Body of pancreas (tissue), 4 donors: ENCODE measurements around the gene OR2A7.
"Not testable (repeated sequence)": the region's sequence is repeated elsewhere in the genome, so short reads cannot be mapped to it uniquely, and the experiment has no call there.

Source experiments
- POLR2A ChIP-seq, 3 donors: fragments of 450-650 bp; IDR thresholded peaks; one replicate each; pipeline ENCODE4 v1.6.1; 2016; ENCODE audit warnings: antibody characterized with exemption in 3 of 3, mild to moderate bottlenecking in 2 of 3
- TF ChIP-seq, protein P1 (sequence below), 7 experiments: fragments of 450-650 bp in 4 of 7; fragments of 200-600 bp in 3 of 7; sonication (generic) in 3 of 7; IDR thresholded peaks; one replicate each; pipeline ENCODE4 v1.5.1; 2016 to 2019; ENCODE audit warnings: antibody characterized with exemption in 7 of 7

DNA sequence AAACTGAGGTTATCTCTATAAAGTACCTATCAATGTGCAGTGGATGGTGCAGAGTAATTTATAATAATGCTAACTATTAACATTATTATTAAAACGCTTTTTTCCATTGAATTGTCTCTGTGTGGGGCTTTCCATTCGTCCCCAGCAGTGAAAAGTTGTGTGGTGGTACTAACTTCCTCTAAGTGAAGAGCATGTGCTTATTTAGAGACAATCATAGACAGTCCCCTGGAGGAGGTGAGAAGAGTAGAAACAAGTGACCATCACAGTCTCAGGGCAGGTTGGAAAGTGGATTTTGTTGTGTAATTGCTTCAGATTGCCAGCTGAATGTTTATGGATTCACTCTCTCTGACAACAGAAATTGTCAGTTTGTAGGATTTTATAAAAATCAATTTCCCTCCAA is 33.6 kb downstream of the OR2A7 start:
- TF ChIP-seq, protein P1, sequence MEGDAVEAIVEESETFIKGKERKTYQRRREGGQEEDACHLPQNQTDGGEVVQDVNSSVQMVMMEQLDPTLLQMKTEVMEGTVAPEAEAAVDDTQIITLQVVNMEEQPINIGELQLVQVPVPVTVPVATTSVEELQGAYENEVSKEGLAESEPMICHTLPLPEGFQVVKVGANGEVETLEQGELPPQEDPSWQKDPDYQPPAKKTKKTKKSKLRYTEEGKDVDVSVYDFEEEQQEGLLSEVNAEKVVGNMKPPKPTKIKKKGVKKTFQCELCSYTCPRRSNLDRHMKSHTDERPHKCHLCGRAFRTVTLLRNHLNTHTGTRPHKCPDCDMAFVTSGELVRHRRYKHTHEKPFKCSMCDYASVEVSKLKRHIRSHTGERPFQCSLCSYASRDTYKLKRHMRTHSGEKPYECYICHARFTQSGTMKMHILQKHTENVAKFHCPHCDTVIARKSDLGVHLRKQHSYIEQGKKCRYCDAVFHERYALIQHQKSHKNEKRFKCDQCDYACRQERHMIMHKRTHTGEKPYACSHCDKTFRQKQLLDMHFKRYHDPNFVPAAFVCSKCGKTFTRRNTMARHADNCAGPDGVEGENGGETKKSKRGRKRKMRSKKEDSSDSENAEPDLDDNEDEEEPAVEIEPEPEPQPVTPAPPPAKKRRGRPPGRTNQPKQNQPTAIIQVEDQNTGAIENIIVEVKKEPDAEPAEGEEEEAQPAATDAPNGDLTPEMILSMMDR (IDR thresholded peaks at IDR 0.05) = not testable (repeated sequence)
- not testable (repeated sequence) for TF ChIP-seq POLR2A (IDR thresholded peaks at IDR 0.05)
